Measurements from ENCODE around the gene BCS1L.

BCS1L gene

GRCh38 chr2:218659988-218660358 is 490 bp downstream of the BCS1L start:
- DNase-seq (ENCODE audit: insufficient read length, low spot score) (no peak), FAIRE-seq (no peak)
- TF ChIP-seq CTCF (IDR thresholded peaks at IDR 0.05; ENCODE audit: insufficient read depth, missing control alignments) = no peak

DNA sequence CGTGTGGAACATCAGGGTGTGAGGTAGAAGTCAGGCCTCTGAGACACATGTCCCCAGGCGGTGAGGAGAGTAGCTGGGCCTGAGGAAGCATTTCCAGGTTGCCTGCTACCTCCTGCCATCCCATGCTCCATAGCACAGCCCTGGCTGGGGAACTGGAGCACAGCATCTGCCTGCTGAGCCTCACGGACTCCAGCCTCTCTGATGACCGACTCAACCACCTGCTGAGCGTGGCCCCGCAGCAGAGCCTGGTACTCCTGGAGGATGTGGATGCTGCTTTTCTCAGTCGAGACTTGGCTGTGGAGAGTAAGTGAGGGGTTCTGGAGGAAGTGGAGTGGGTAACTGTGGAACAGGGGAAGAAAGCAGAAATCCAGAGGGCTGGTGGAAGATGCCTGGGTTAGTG is 2.9 kb downstream of the BCS1L start:
- FAIRE-seq = no peak
- no peak for TF ChIP-seq CTCF (IDR thresholded peaks at IDR 0.05; ENCODE audit: insufficient read depth, missing control alignments)
- DNase-seq (ENCODE audit: insufficient read length, low spot score) = no peak

- FAIRE-seq (no peak), DNase-seq (ENCODE audit: insufficient read length, low spot score) (no peak)
- no peak for TF ChIP-seq CTCF (IDR thresholded peaks at IDR 0.05; ENCODE audit: insufficient read depth, missing control alignments)
Observed at GRCh38 chr2:218662827-218663226, 3.3 kb downstream of the BCS1L start.

GRCh38 chr2:218663901-218664300 is 4.4 kb downstream of the BCS1L start:
- DNase-seq (ENCODE audit: insufficient read length, low spot score) (no peak), FAIRE-seq (no peak)
- TF ChIP-seq CTCF (IDR thresholded peaks at IDR 0.05; ENCODE audit: insufficient read depth, missing control alignments) = no peak

DNA sequence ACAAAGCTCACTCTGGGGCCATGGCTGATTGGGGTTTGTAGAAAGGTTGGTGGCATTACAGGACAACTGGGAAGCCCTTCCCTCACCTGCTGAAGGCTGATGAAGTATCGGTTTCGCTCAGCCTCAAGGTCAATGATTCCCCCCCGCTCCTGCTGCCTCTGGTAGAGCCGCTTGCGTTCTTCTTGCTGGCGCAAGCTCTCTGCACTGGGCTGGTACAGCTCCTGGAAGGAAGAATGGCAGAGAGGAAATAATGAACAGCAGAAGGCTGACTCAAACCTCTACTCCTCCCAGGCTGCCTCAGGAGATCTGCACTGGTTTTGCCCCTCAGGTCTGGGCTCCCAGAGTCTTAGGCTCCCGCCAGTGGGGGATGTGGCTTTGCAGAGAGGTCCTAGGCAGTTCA is 5.2 kb downstream of the BCS1L start:
- FAIRE-seq (no peak), DNase-seq (ENCODE audit: insufficient read length, low spot score) (no peak)
- no peak for TF ChIP-seq CTCF (IDR thresholded peaks at IDR 0.05; ENCODE audit: insufficient read depth, missing control alignments)

- TF ChIP-seq CTCF (IDR thresholded peaks at IDR 0.05; ENCODE audit: insufficient read depth, missing control alignments) = no peak
- DNase-seq (ENCODE audit: insufficient read length, low spot score) (no peak), FAIRE-seq (no peak)
Observed at GRCh38 chr2:218671097-218671653, 11.7 kb downstream of the BCS1L start.

DNA sequence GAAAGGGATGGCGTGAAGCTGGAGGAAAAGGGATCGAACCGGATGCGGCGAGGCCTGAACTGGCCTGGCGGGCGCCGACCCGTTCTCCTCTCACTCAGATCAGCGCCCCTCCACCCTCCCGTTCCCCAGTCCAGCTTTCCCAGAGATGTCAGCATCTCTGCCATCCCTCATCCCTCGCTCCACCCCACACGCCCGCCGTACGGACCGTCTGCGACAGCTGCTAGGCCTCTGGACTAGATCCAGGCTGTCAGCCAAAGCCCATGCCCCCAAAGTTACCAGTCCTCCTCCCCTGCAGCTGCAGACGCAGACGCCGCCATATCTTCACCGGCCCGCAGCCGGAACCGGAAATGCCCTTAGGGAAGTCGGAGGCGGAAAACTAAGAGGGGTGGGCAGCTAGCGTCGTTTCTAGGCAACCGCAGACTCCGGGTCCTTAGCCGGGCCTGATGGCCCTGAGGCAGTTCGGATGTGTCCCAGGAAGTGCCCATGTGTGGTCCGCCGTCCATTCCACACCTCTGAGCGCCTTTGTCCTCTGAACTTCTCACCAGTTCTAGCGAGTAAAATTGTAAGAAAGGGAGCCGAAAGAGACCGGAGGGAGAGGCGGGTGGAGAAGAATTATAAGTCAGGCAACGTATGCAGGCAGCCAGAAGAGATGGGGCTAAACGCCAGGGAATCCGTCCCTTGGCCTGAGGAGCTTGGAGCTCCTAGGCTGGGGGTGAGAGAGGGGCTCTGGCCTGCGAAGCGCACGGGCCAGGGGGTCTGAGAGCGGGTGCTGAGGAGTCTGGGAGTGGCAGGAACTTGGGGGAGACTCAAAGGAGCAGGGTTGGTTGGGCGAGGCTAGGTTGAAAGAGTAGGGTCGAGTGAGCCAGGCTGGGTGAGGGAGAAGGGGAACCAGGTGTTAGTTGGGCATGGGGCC is 12.4 kb downstream of the BCS1L start, which contains the start of the genes RNF25 and STK36:
Gene RNF25, minus strand, starts transcription at position 349 of the 913 bp plus-strand sequence. Its CDS starts 32 bp downstream, at position 317.
Gene STK36, plus strand, starts transcription at position 433 of the 913 bp plus-strand sequence. CDS start 744 bp downstream, outside the sequence.
- FAIRE-seq = no peak
- peak; percentile 86 for DNase-seq (ENCODE audit: insufficient read length, low spot score)
- TF ChIP-seq CTCF (IDR thresholded peaks at IDR 0.05; ENCODE audit: insufficient read depth, missing control alignments) = no peak

Measured in D721Med (cell line).